HG03558 (cell line): ENCODE results near the gene ABHD6.
"Not testable (repeated sequence)": the region's sequence is repeated elsewhere in the genome, so short reads cannot be mapped to it uniquely, and the experiment has no call there.

Source experiments
- ATAC-seq: cut with Tn5 transposase; IDR thresholded peaks from one replicate; pipeline ENCODE4 v1.9.1; 2021; ENCODE audit warnings: moderate number of reproducible peaks; ENCODE audit not compliant: unreplicated experiment; ENCODE audit errors: extremely low read depth

ABHD6 gene

GRCh38 chr3:58207954-58208353 lies 29.6 kb upstream of the ABHD6 start:
- no peak for ATAC-seq

- ATAC-seq = no peak
Observed at GRCh38 chr3:58209933-58210332, 27.7 kb upstream of the ABHD6 start.

GRCh38 chr3:58210761-58211460 lies 26.7 kb upstream of the ABHD6 start, which contains the start of gene DNASE1L3:
DNASE1L3 (minus strand) TSS chr3:58210972; CDS start chr3:58210906, 66 bp downstream.
- ATAC-seq = no peak

GRCh38 chr3:58214484-58215316 lies 22.9 kb upstream of the ABHD6 start:
- ATAC-seq = peak; percentile 56

GRCh38 chr3:58215317-58216025 lies 22.1 kb upstream of the ABHD6 start:
- no peak for ATAC-seq

GRCh38 chr3:58216496-58217195 lies 20.9 kb upstream of the ABHD6 start:
- no peak for ATAC-seq

- ATAC-seq = no peak
Observed at GRCh38 chr3:58217209-58217811, 20.3 kb upstream of the ABHD6 start.

- no peak for ATAC-seq
Observed at GRCh38 chr3:58218904-58219303, 18.7 kb upstream of the ABHD6 start.

- ATAC-seq = no peak
Observed at GRCh38 chr3:58222161-58222724, 15.3 kb upstream of the ABHD6 start.

GRCh38 chr3:58223855-58224254 lies 13.7 kb upstream of the ABHD6 start:
- ATAC-seq = no peak

- ATAC-seq = not testable (repeated sequence)
Observed at GRCh38 chr3:58227933-58228332, 9.7 kb upstream of the ABHD6 start.

GRCh38 chr3:58230876-58231552 lies 6.6 kb upstream of the ABHD6 start:
- ATAC-seq = no peak

GRCh38 chr3:58231666-58232065 lies 5.9 kb upstream of the ABHD6 start:
- no peak for ATAC-seq

- ATAC-seq = no peak
Observed at GRCh38 chr3:58234516-58234931, 3.1 kb upstream of the ABHD6 start.

- ATAC-seq = no peak
Observed at GRCh38 chr3:58235970-58236369, 1.6 kb upstream of the ABHD6 start.

- no peak for ATAC-seq
Observed at GRCh38 chr3:58236527-58237237, 910 bp upstream of the ABHD6 start.

GRCh38 chr3:58237941-58238681 lies 519 bp downstream of the ABHD6 start:
- ATAC-seq = no peak

- ATAC-seq = no peak
Observed at GRCh38 chr3:58238830-58239229, 1.2 kb downstream of the ABHD6 start.
